Psoas muscle (tissue), 8 donors: Measurements from ENCODE around the gene LINGO3. TPM values are rescaled to one million over a fixed set of nuclear protein-coding genes. Genes with fewer than 3 reads are reported as not detected.

Source experiments
- ATAC-seq, 4 donors: fragments of 200-7000 bp; cut with Tn5 transposase; one replicate each; pipeline ENCODE4 v1.9.1; 2020; ENCODE audit warnings: moderate library complexity in 3 of 4, mild to moderate bottlenecking in 2 of 4
- DNase-seq, 2 donors: peaks; one replicate each; pipeline ENCODE4 v3.0.0-alpha.2; 2020
- H3K27ac ChIP-seq: fragments of 200-600 bp; one replicate; pipeline ENCODE4 v1.8.0; 2022
- H3K27me3 ChIP-seq, 3 donors: fragments of 200-600 bp in 1 of 3; one replicate each; pipeline versions ENCODE4 v1.6.1 to v1.8.0; 2013 to 2022; ENCODE audit warnings: low read length in 2 of 3, mild to moderate bottlenecking in 2 of 3, moderate library complexity in 1 of 3; ENCODE audit not compliant: insufficient read depth in 3 of 3
- H3K36me3 ChIP-seq, 2 donors: fragments of 200-600 bp in 1 of 2; one replicate each; pipeline versions ENCODE4 v1.6.1 to v1.8.0; 2013 to 2022; ENCODE audit warnings: low read depth in 1 of 2, mild to moderate bottlenecking in 1 of 2, moderate library complexity in 1 of 2; ENCODE audit not compliant: insufficient read depth in 1 of 2
- H3K4me1 ChIP-seq: fragments of 200-600 bp; one replicate; pipeline ENCODE4 v1.8.0; 2022
- H3K4me3 ChIP-seq: fragments of 200-600 bp; one replicate; pipeline ENCODE4 v1.8.0; 2022; ENCODE audit warnings: mild to moderate bottlenecking
- H3K9me3 ChIP-seq: fragments of 200-600 bp; one replicate; pipeline ENCODE4 v1.8.0; 2022
- CTCF ChIP-seq: fragments of 200-600 bp; IDR thresholded peaks from one replicate; pipeline ENCODE4 v1.8.0; 2022; ENCODE audit warnings: antibody characterized with exemption
- WGBS, 3 donors: extraction: QIAGEN DNeasy Blood & Tissue Kit; methylation state at CpG; one replicate each; pipeline versions ENCODE4 v1.1.6 to v1.1.7; 2013; 5-methylcytosine and 5-hydroxymethylcytosine counted together
- intact Hi-C, 2 donors: fragments of 100-400 bp; cut with DNase I; formaldehyde crosslinking; loops; one replicate each; pipeline versions ENCODE4 v1.11.0 to v1.14.2; 2022
- long read RNA-seq, 2 donors: library from polyadenylated mRNA; unstranded; transcript quantifications; one replicate each; pipeline ENCODE4 v2.0.0, GENCODE V29; 2021
- polyA plus RNA-seq, 3 donors: library from polyadenylated mRNA; stranded (reverse); fragments of 200-250 nt; gene quantifications; one replicate each; pipeline ENCODE4 v1.2.3, GENCODE V29; 2013
- total RNA-seq, 4 donors: library from RNA; stranded (reverse); fragmentation: NEBNext Ultra II Directional in 2 of 4; extraction: Animal tissue kit (Norgen Biotek cat#: 25700) in 2 of 4; gene quantifications; one replicate each; pipeline versions ENCODE4 v1.2.1 to v1.2.4, GENCODE V29; 2021 to 2023
- donor health status: healthy with polysubstance abuse.
- donor health status: DM: no; HTN: no; CAD: no; lungs with moderate emphysema.
- donor health status: Bipolar disorder and iron deficiency.
- donor health status: healthy.
- donor health status: DM: yes; HTN: yes; CAD: no.
- donor health status: DM: no; HTN: no; CAD: no.
- donor health status: DM: no; HTN: no; CAD: no.
- donor health status: DM: yes; HTN: yes; CAD: no.

The LINGO3 gene
- total RNA-seq (not detected), polyA plus RNA-seq (under 1 TPM in 1 of 3 donors, not detected in 2; 0.04 TPM)
- long read RNA-seq, donor 1 = 0 reads
- long read RNA-seq, donor 2 = 0 reads

GRCh38 chr19:2308114-2308556, at the start of gene LINGO3:
Gene LINGO3, minus strand, starts transcription at chr19:2308154. Its CDS starts 16,378 bp downstream, at chr19:2291776.
- ATAC-seq = peak in 1 of 4 donors; percentile 33
- Histone ChIP-seq H3K4me3 (peak within 1 kb of the TSS; percentile 49), H3K4me1 (no peaks in the 10 kb centered on the region), H3K36me3 (no peaks in the 10 kb centered on the region), H3K27ac (no peak within 1 kb of the TSS), H3K27me3 (peaks cover 0 to 14% (median 5%) of the 10 kb centered on the region in 3 donors), H3K9me3 (no peaks in the 10 kb centered on the region)
- TF ChIP-seq CTCF = no peak
- intact Hi-C loops = no loop called here
- 5 to 9% (median 7%) methylated on average over 16 to 63 of the region's 63 CpGs for WGBS, 3 donors
- DNase-seq = no peak

- H3K4me1 ChIP-seq = peaks cover 9% of the 10 kb centered on the region
- intact Hi-C loops = no loop called here
- H3K4me3 ChIP-seq = no peak overlapping the region
- no peak overlapping the region for H3K27ac ChIP-seq
- H3K9me3 ChIP-seq = no peaks in the 10 kb centered on the region
- H3K27me3 ChIP-seq = peaks cover 0 to 8% (median 6%) of the 10 kb centered on the region in 3 donors
- WGBS, 3 donors = 70 to 72% (median 72%) methylated on average over 21 of the region's 21 CpGs
- peaks cover 0 to 35% of the 10 kb centered on the region in 2 donors for H3K36me3 ChIP-seq
- no peak for TF ChIP-seq CTCF
- ATAC-seq (peak in 2 of 4 donors; percentile 21 to 28), DNase-seq (no peak)
Observed at GRCh38 chr19:2356036-2356646, 48.2 kb upstream of the LINGO3 start.

GRCh38 chr19:2355168-2356035, 47.4 kb upstream of the LINGO3 start:
- H3K4me3 ChIP-seq = no peak overlapping the region
- H3K36me3 ChIP-seq = peaks cover 0 to 42% of the 10 kb centered on the region in 2 donors
- DNase-seq (peak; percentile 50 to 73), ATAC-seq (peak; percentile 71 to 93 (median 87))
- WGBS, 3 donors = 63 to 76% (median 69%) methylated on average over 24 of the region's 24 CpGs
- no peak overlapping the region for H3K27ac ChIP-seq
- H3K9me3 ChIP-seq = no peaks in the 10 kb centered on the region
- no peak for TF ChIP-seq CTCF
- intact Hi-C loops = no loop called here
- peaks cover 0 to 3% (median 1%) of the 10 kb centered on the region in 3 donors for H3K27me3 ChIP-seq
- peaks cover 9% of the 10 kb centered on the region for H3K4me1 ChIP-seq

- H3K4me1 ChIP-seq = peaks cover 9% of the 10 kb centered on the region
- no peak overlapping the region for H3K27ac ChIP-seq
- 84 to 89% (median 86%) methylated on average over 17 of the region's 17 CpGs for WGBS, 3 donors
- ATAC-seq (no peak), DNase-seq (no peak)
- no peak for TF ChIP-seq CTCF
- no peaks in the 10 kb centered on the region for H3K9me3 ChIP-seq
- no peak overlapping the region for H3K4me3 ChIP-seq
- intact Hi-C loops = no loop called here
- peaks cover 0 to 44% of the 10 kb centered on the region in 2 donors for H3K36me3 ChIP-seq
- H3K27me3 ChIP-seq = no peaks in the 10 kb centered on the region
Observed at GRCh38 chr19:2354670-2355069, 46.7 kb upstream of the LINGO3 start.
